ENCODE measurements around the gene PKIG. TPM values are rescaled to one million over a fixed set of nuclear protein-coding genes. Genes with fewer than 3 reads are reported as not detected.

Gene PKIG
- total RNA-seq, 1 experiment from 2014 or later = 27.0 TPM

GRCh38 chr20:44640522-44640921, 58.1 kb downstream of the PKIG start:
- no peak overlapping the region for H3K14ac ChIP-seq (ENCODE audit: insufficient read depth, low read length)
- no peak overlapping the region for H4K91ac ChIP-seq (ENCODE audit: insufficient read length, low read depth, low read length)
- H3K4me3 Mint-ChIP-seq = no peak overlapping the region
- peaks cover 0 to 17% (median 12%) of the 10 kb centered on the region in 3 experiments; a peak in 5 of 7 replicates for H3K36me3 Mint-ChIP-seq (ENCODE audit: insufficient read depth in 1 of 3, low read depth in 3 of 3)
- H3K4me1 ChIP-seq (ENCODE audit: insufficient read depth, low read length) = peaks cover 9% of the 10 kb centered on the region; the same call in 1 of the 2 replicates
- no peak overlapping the region for H3T11ph ChIP-seq (ENCODE audit: low read length)
- no peak overlapping the region for H2BK120ac ChIP-seq (ENCODE audit: low read depth, low read length, poor library complexity, severe bottlenecking)
- no peak overlapping the region for H4K8ac ChIP-seq (replicated peaks; ENCODE audit: insufficient read length, low read depth, low read length)
- H3K23me2 ChIP-seq (ENCODE audit: insufficient read length, low read depth, low read length, poor library complexity, severe bottlenecking) = no peaks in the 10 kb centered on the region
- H3K27me3 Mint-ChIP-seq (ENCODE audit: low read depth) = no peaks in the 10 kb centered on the region
- H3K4me1 Mint-ChIP-seq = peaks cover 34 to 37% of the 10 kb centered on the region in 2 experiments
- H2BK5ac ChIP-seq (ENCODE audit: insufficient read length, low read length) = no peak overlapping the region
- H3K4ac ChIP-seq (ENCODE audit: low read depth, low read length) = no peak overlapping the region
- H4K20me1 ChIP-seq (ENCODE audit: control insufficient read depth, insufficient read depth, insufficient read length) = no peaks in the 10 kb centered on the region
- TF ChIP-seq CTCF (conservative IDR thresholded peaks at IDR 0.05) = no peak
- no peak for DNase-seq
- no peak overlapping the region for H3K9ac ChIP-seq (ENCODE audit: extremely low read depth, insufficient read length, low read length)
- H3K79me2 ChIP-seq (ENCODE audit: insufficient read depth, low read length) = no peaks in the 10 kb centered on the region
- H3K79me1 ChIP-seq (ENCODE audit: insufficient read depth, low read depth, low read length, poor library complexity, severe bottlenecking) = no peaks in the 10 kb centered on the region
- no peak overlapping the region for H3K18ac ChIP-seq (ENCODE audit: insufficient read length, low read depth, low read length)
- no CpG with 5 or more reads among the region's 2 CpGs for WGBS (ENCODE audit: extremely low coverage, insufficient read length, low lambda C conversion rate)
- H2BK12ac ChIP-seq (ENCODE audit: insufficient read length, low read depth, low read length) = no peak overlapping the region
- no peak overlapping the region for H3K4me2 ChIP-seq (ENCODE audit: insufficient read depth, insufficient read length, low read length)
- H3K27ac Mint-ChIP-seq = no peak overlapping the region; a peak in 1 of 7 replicates
- no peak overlapping the region for H2AK5ac ChIP-seq (ENCODE audit: insufficient read length, low read length)
- peaks cover 2 to 4% of the 10 kb centered on the region in 2 experiments; a peak in 1 of 5 replicates for H3K9me3 Mint-ChIP-seq
- H3K27me3 ChIP-seq (ENCODE audit: insufficient read depth, low read length) = no peaks in the 10 kb centered on the region
- no peak overlapping the region for H3K56ac ChIP-seq (ENCODE audit: insufficient read length, low read depth, low read length)
- H3K27ac ChIP-seq (ENCODE audit: insufficient read length, low read depth, low read length) = no peak overlapping the region
- H3K9me3 ChIP-seq (ENCODE audit: control insufficient read depth, low read depth, low read length) = no peaks in the 10 kb centered on the region
- H4K5ac ChIP-seq (ENCODE audit: insufficient read length, low read depth, low read length) = no peak overlapping the region
- H2BK20ac ChIP-seq (ENCODE audit: low read depth, low read length, poor library complexity, severe bottlenecking) = no peak overlapping the region
- H2BK15ac ChIP-seq (ENCODE audit: low read depth, low read length) = no peak overlapping the region
- H2AFZ ChIP-seq (ENCODE audit: low read length) = no peak overlapping the region
- H3K23ac ChIP-seq (ENCODE audit: insufficient read length, low read depth, low read length) = no peak overlapping the region
